Stomach (tissue), 9 donors: ENCODE results near the gene TBCD. TPM values are rescaled to one million over a fixed set of nuclear protein-coding genes. Genes with fewer than 3 reads are reported as not detected.

ENCODE experiments used
- DNase-seq, 2 donors: peaks; one replicate each; pipeline versions ENCODE4 v3.0.0 to v3.0.0-alpha.2; 2013 to 2019
- H3K27ac ChIP-seq, 5 donors: fragments of 200-600 bp in 4 of 5; sonication (generic) in 4 of 5; one replicate each; pipeline ENCODE4 v1.5.1; 2013 to 2019; ENCODE audit warnings: mild to moderate bottlenecking in 1 of 5, moderate library complexity in 1 of 5
- H3K27me3 ChIP-seq, 3 donors: fragments of 200-600 bp; sonication (generic); one replicate each; pipeline ENCODE4 v1.5.1; 2017 to 2019; ENCODE audit warnings: mixed run types in 1 of 3
- H3K36me3 ChIP-seq, 4 donors: fragments of 200-600 bp; sonication (generic); 1 replicate in 3 of 4; 2 replicates in 1 of 4; pipeline ENCODE4 v1.5.1; 2016 to 2019
- H3K4me1 ChIP-seq, 4 donors: fragments of 200-600 bp; sonication (generic); one replicate each; pipeline ENCODE4 v1.5.1; 2016 to 2019
- H3K4me3 ChIP-seq, 4 donors: fragments of 200-600 bp; sonication (generic) in 3 of 4; one replicate each; pipeline ENCODE4 v1.5.1; 2016 to 2019; ENCODE audit warnings: mild to moderate bottlenecking in 1 of 4
- H3K9me3 ChIP-seq, 4 donors: fragments of 200-600 bp; sonication (generic); one replicate each; pipeline ENCODE4 v1.5.1; 2016 to 2019
- EP300 ChIP-seq: sonication (generic); formaldehyde crosslinking; IDR thresholded peaks from one replicate; pipeline ENCODE4 v1.6.1; 2017; ENCODE audit warnings: antibody characterized with exemption
- POLR2A ChIP-seq, 4 donors: fragments of 450-650 bp; IDR thresholded peaks; one replicate each; pipeline ENCODE4 v1.6.1; 2016; ENCODE audit warnings: antibody characterized with exemption in 4 of 4, control low read depth in 2 of 4, mild to moderate bottlenecking in 1 of 4, moderate library complexity in 1 of 4
- POLR2AphosphoS5 ChIP-seq, 3 donors: sonication (generic); formaldehyde crosslinking; IDR thresholded peaks; one replicate each; pipeline ENCODE4 v1.6.1; 2016; ENCODE audit warnings: antibody characterized with exemption in 3 of 3
- WGBS, 5 donors: extraction: QIAGEN DNeasy Blood & Tissue Kit in 3 of 5; methylation state at CpG; one replicate each; pipeline versions ENCODE4 v1.1.5 to v1.1.7; 2013 to 2018; 5-methylcytosine and 5-hydroxymethylcytosine counted together
- intact Hi-C: fragments of 100-400 bp; cut with DNase I; formaldehyde crosslinking; loops from one replicate; pipeline ENCODE4 v1.15.1; 2023; ENCODE audit warnings: low total_unique reads
- polyA plus RNA-seq, 3 donors: library from polyadenylated mRNA; stranded (reverse); fragments of 200-250 nt; gene quantifications; one replicate each; pipeline ENCODE4 v1.2.3, GENCODE V29; 2013
- total RNA-seq, 5 donors: library from RNA; depleted of rRNA; stranded (reverse); fragments of >200 nt; gene quantifications; one replicate each; pipeline versions ENCODE4 v1.1.0 to v1.2.3, GENCODE V29; 2014 to 2016
- TF ChIP-seq, protein P1 (sequence below), 7 experiments: fragments of 450-650 bp in 4 of 7; fragments of 200-600 bp in 3 of 7; sonication (generic) in 3 of 7; IDR thresholded peaks; one replicate each; pipeline ENCODE4 v1.5.1; 2016 to 2019; ENCODE audit warnings: antibody characterized with exemption in 7 of 7, control low read depth in 2 of 7, mild to moderate bottlenecking in 1 of 7
- donor health status: healthy with polysubstance abuse.
- donor health status: Bipolar disorder and iron deficiency.
- donor health status: healthy.

TBCD gene
- total and polyA plus RNA-seq, 8 donors = 51.2 to 155 (median 101) TPM

DNA sequence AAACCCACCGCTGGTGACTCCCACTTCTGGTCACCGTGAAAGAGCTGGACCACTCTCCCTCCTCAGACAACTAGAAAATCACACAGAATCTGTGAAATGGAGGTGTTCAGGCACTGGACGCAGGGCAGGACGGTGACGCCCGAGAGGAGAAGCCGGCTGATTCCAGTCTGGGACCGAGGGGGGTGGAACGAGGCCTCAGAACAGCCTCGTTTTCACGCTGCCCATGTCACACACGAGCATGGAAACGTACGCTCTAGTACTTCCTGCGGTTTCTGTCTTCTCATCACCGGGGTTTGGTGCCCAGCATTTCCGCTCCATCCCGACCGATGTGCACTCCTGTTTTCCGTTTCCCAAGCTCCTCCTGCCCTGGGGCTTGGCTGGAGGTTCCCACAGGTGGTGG is 225.7 kb downstream of the TBCD start:
- no peak for DNase-seq
- Histone ChIP-seq H3K27ac (no peak overlapping the region), H3K9me3 (no peaks in the 10 kb centered on the region), H3K27me3 (no peaks in the 10 kb centered on the region), H3K4me1 (no peaks in the 10 kb centered on the region), H3K36me3 (no peaks in the 10 kb centered on the region), H3K4me3 (no peak overlapping the region)
- no peak for TF ChIP-seq POLR2A (IDR thresholded peaks at IDR 0.05)
- TF ChIP-seq EP300 = no peak
- no peak for TF ChIP-seq POLR2AphosphoS5 (IDR thresholded peaks at IDR 0.05)
- TF ChIP-seq, protein P1, sequence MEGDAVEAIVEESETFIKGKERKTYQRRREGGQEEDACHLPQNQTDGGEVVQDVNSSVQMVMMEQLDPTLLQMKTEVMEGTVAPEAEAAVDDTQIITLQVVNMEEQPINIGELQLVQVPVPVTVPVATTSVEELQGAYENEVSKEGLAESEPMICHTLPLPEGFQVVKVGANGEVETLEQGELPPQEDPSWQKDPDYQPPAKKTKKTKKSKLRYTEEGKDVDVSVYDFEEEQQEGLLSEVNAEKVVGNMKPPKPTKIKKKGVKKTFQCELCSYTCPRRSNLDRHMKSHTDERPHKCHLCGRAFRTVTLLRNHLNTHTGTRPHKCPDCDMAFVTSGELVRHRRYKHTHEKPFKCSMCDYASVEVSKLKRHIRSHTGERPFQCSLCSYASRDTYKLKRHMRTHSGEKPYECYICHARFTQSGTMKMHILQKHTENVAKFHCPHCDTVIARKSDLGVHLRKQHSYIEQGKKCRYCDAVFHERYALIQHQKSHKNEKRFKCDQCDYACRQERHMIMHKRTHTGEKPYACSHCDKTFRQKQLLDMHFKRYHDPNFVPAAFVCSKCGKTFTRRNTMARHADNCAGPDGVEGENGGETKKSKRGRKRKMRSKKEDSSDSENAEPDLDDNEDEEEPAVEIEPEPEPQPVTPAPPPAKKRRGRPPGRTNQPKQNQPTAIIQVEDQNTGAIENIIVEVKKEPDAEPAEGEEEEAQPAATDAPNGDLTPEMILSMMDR (IDR thresholded peaks at IDR 0.05) = no peak
- intact Hi-C loops = no loop called here
- 87 to 93% (median 91%) methylated on average over 20 of the region's 20 CpGs for WGBS, 5 donors

DNA sequence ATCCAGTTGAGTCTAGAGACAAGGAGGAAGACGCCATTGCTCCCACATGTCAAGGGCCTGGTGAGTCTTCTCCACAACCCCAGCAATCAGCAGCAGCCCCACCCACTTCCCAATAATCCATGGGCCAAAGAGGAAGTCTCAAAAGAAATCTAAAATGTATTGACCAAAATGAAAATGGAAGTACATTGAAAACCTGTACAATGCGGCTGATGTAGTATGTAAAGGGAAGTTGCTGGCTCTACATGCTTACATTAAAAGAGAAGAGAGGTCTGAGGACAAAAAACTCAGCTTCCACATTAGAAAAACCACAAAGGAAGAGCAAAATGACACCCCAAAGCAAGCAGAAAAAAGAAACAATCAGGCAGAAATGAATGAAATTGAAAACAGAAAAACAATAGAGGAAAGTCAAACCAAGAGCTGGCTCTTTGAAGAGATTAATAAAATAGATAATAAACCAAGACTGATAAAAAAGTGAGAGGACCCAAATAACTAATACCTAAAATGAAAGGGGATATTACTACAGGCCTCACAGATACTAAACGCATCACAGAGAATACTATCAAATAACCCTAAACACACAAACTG is 227.0 kb downstream of the TBCD start:
- no peak for DNase-seq
- intact Hi-C loops = no loop called here
- H3K9me3 ChIP-seq = no peaks in the 10 kb centered on the region
- H3K4me3 ChIP-seq = no peak overlapping the region
- H3K27me3 ChIP-seq = no peaks in the 10 kb centered on the region
- no peaks in the 10 kb centered on the region for H3K4me1 ChIP-seq
- TF ChIP-seq POLR2A (IDR thresholded peaks at IDR 0.05) = no peak
- no peak for TF ChIP-seq POLR2AphosphoS5 (IDR thresholded peaks at IDR 0.05)
- TF ChIP-seq EP300 = no peak
- TF ChIP-seq, protein P1 (IDR thresholded peaks at IDR 0.05) = no peak
- H3K27ac ChIP-seq = peak overlapping the region in 2 of 5 donors; percentile 27 to 47
- no peaks in the 10 kb centered on the region for H3K36me3 ChIP-seq
- 68 to 82% (median 80%) methylated on average over 3 of the region's 3 CpGs for WGBS, 5 donors

DNA sequence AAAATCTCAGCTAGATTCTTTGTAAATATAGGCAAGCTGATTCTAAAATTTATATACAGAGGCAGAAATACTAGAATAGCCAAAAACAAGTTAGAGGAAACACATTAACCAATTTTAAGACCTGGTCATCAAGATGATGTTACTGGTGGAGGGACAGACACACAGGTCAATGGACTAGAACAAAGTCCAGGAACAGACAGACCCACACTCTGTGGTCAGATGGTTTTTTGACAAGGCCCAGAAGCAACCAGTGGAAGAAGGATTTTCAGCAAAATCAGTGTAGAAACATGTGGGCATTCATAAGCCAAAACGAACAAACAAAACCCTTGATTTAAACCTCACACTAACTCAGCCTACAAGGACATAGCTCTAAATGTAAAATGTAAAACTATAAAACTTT is 227.9 kb downstream of the TBCD start:
- DNase-seq = no peak
- Histone ChIP-seq H3K27me3 (no peaks in the 10 kb centered on the region), H3K27ac (peak overlapping the region in 1 of 5 donors; percentile 47), H3K36me3 (no peaks in the 10 kb centered on the region), H3K4me1 (no peaks in the 10 kb centered on the region), H3K9me3 (no peaks in the 10 kb centered on the region), H3K4me3 (no peak overlapping the region)
- 79 to 97% (median 85%) methylated on average over 1 of the region's 1 CpG for WGBS, 5 donors
- intact Hi-C loops = no loop called here
- TF ChIP-seq EP300 (no peak), POLR2A (IDR thresholded peaks at IDR 0.05) (no peak), POLR2AphosphoS5 (IDR thresholded peaks at IDR 0.05) (no peak)
- TF ChIP-seq, protein P1 (IDR thresholded peaks at IDR 0.05) = no peak

DNA sequence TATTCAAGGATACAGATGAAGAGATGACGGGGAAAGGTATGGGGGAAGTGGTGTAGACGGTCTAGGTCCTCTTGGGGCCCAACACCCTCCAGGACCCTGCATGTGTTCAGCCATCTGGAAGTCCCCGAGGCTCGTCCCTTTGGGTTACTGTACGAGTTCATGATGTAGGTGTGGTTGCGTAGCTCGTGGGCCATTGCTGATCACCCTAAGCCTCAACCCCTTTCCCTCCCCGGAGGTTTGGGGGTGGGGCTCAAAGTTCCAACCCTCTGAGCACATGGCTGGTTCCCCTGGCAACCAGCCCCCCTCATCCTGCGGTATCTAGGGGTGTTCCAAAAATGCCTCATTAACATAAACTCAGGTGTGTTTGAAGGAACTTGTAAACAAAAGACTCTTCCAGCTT is 228.8 kb downstream of the TBCD start:
- Histone ChIP-seq H3K9me3 (no peaks in the 10 kb centered on the region), H3K4me3 (no peak overlapping the region), H3K4me1 (peaks cover 0 to 3% (median under 1%) of the 10 kb centered on the region in 4 donors), H3K36me3 (no peaks in the 10 kb centered on the region), H3K27ac (no peak overlapping the region), H3K27me3 (no peaks in the 10 kb centered on the region)
- TF ChIP-seq POLR2AphosphoS5 (IDR thresholded peaks at IDR 0.05) (no peak), POLR2A (IDR thresholded peaks at IDR 0.05) (no peak), EP300 (no peak)
- TF ChIP-seq, protein P1 (IDR thresholded peaks at IDR 0.05) = no peak
- no peak for DNase-seq
- intact Hi-C loops = no loop called here
- 72 to 80% (median 75%) methylated on average over 9 of the region's 9 CpGs for WGBS, 5 donors
